Cardiac muscle cell (in vitro differentiated cells and primary cell): Measurements from ENCODE around the gene C10orf95. TPM values are rescaled to one million over a fixed set of nuclear protein-coding genes. Genes with fewer than 3 reads are reported as not detected.

ENCODE experiments used
- DNase-seq, 2 donors: peaks; one replicate each; pipeline versions ENCODE4 v3.0.0 to v3.0.0-alpha.2; 2010 to 2017; ENCODE audit warnings: low read depth in 1 of 2, low spot score in 1 of 2
- H3K27ac ChIP-seq: fragments of 200-600 bp; sonication (generic); 2 replicates; pipeline ENCODE4 v1.5.1; 2016
- H3K27me3 ChIP-seq: fragments of 200-600 bp; sonication (generic); 2 replicates; pipeline ENCODE4 v1.6.0; 2016; ENCODE audit warnings: control low read depth
- H3K36me3 ChIP-seq: fragments of 200-600 bp; sonication (generic); 2 replicates; pipeline ENCODE4 v1.5.1; 2016; ENCODE audit warnings: control low read depth
- H3K4me1 ChIP-seq: fragments of 200-600 bp; sonication (generic); 2 replicates; pipeline ENCODE4 v1.8.1; 2017; ENCODE audit warnings: low read depth, mild to moderate bottlenecking, mixed run types
- H3K4me3 ChIP-seq: fragments of 200-600 bp; sonication (generic); 2 replicates; pipeline ENCODE4 v1.5.1; 2016; ENCODE audit warnings: mild to moderate bottlenecking
- H3K9me3 ChIP-seq: fragments of 200-600 bp; sonication (generic); 2 replicates; pipeline ENCODE4 v1.5.1; 2017; ENCODE audit warnings: low read depth, mild to moderate bottlenecking, control low read depth
- polyA plus RNA-seq: library from polyadenylated mRNA; unstranded; fragments of >200 nt; fragmentation: Nextera tagmentation; extraction: Ambion mirVana; gene quantifications from 2 replicates; pipeline ENCODE4 v1.2.1, GENCODE V29; 2016
- total RNA-seq: library from RNA; depleted of rRNA; stranded (reverse); fragments of >200 nt; gene quantifications from 2 replicates; pipeline ENCODE4 v1.2.3, GENCODE V29; 2016
- TF ChIP-seq, protein P1 (sequence below): IDR thresholded peaks from 2 replicates; pipeline ENCODE4 v1.5.1; 2012; ENCODE audit warnings: low read depth, mild to moderate bottlenecking, low read length

Gene C10orf95
- total and polyA plus RNA-seq, 2 experiments from 2014 or later = 1.7 TPM; not detected in 1

DNA sequence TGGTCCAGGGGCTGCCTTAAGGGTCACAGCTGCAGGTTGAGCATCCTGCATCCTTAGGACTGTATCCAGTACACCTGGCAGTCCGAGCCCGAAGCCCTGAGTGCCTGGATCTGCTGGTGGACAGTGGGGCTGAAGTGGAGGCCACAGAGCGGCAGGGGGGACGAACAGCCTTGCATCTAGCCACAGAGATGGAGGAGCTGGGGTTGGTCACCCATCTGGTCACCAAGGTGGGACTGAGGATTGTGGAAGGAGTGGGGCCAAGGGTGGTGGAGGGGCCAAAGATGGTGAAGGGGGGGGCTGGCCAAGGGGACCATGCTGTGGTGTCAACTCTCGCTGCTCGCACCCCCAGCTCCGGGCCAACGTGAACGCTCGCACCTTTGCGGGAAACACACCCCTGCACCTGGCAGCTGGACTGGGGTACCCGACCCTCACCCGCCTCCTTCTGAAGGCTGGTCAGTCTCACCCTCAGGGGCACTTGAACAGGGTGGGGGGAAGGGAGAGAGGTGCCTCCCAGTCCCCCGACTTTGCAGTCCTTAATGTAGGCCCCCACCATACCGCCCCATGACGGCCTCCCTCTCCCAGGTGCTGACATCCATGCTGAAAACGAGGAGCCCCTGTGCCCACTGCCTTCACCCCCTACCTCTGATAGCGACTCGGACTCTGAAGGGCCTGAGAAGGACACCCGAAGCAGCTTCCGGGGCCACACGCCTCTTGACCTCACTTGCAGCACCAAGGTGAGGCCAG, 50.6 kb downstream of the C10orf95 start:
- TF ChIP-seq, protein P1, sequence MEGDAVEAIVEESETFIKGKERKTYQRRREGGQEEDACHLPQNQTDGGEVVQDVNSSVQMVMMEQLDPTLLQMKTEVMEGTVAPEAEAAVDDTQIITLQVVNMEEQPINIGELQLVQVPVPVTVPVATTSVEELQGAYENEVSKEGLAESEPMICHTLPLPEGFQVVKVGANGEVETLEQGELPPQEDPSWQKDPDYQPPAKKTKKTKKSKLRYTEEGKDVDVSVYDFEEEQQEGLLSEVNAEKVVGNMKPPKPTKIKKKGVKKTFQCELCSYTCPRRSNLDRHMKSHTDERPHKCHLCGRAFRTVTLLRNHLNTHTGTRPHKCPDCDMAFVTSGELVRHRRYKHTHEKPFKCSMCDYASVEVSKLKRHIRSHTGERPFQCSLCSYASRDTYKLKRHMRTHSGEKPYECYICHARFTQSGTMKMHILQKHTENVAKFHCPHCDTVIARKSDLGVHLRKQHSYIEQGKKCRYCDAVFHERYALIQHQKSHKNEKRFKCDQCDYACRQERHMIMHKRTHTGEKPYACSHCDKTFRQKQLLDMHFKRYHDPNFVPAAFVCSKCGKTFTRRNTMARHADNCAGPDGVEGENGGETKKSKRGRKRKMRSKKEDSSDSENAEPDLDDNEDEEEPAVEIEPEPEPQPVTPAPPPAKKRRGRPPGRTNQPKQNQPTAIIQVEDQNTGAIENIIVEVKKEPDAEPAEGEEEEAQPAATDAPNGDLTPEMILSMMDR = no peak
- peaks cover 2% of the 10 kb centered on the region for H3K4me1 ChIP-seq
- no peak overlapping the region for H3K27ac ChIP-seq
- no peaks in the 10 kb centered on the region for H3K36me3 ChIP-seq
- no peaks in the 10 kb centered on the region for H3K27me3 ChIP-seq
- H3K9me3 ChIP-seq = no peaks in the 10 kb centered on the region
- no peak for DNase-seq
- H3K4me3 ChIP-seq = no peak overlapping the region

DNA sequence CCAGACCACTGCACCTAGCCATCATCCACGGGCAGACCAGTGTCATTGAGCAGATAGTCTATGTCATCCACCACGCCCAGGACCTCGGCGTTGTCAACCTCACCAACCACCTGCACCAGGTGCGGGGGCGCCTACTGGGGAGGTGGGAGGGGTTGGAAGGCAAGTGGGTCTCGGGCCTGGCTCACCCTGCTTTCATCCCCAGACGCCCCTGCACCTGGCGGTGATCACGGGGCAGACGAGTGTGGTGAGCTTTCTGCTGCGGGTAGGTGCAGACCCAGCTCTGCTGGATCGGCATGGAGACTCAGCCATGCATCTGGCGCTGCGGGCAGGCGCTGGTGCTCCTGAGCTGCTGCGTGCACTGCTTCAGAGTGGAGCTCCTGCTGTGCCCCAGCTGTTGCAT, 51.3 kb downstream of the C10orf95 start:
- Histone ChIP-seq H3K4me3 (no peak overlapping the region), H3K4me1 (peaks cover 2% of the 10 kb centered on the region), H3K9me3 (no peaks in the 10 kb centered on the region), H3K27me3 (no peaks in the 10 kb centered on the region), H3K27ac (no peak overlapping the region), H3K36me3 (no peaks in the 10 kb centered on the region)
- no peak for DNase-seq
- TF ChIP-seq, protein P1 = no peak

Other genes with a start within 250 kb of the C10orf95 start
- 0.18 TPM in 1 of 2 replicates, not detected in the other for gene ELOVL3, start 225.2 kb downstream of the C10orf95 start, total RNA-seq
- 0.10 and 0.82 TPM in 2 replicates for gene ELOVL3, start 225.2 kb downstream of the C10orf95 start, polyA plus RNA-seq
- gene PITX3, start 210.0 kb downstream of the C10orf95 start, total RNA-seq = 5.5 and 14.3 TPM in 2 replicates
- gene PITX3, start 210.0 kb downstream of the C10orf95 start, polyA plus RNA-seq = 7.9 and 19.2 TPM in 2 replicates
- gene GBF1, start 206.0 kb downstream of the C10orf95 start, total RNA-seq = 51.4 and 75.6 TPM in 2 replicates
- 42.1 and 62.1 TPM in 2 replicates for gene GBF1, start 206.0 kb downstream of the C10orf95 start, polyA plus RNA-seq
- gene NFKB2, start 55.8 kb downstream of the C10orf95 start, total RNA-seq = 21.5 and 29.8 TPM in 2 replicates
- gene NFKB2, start 55.8 kb downstream of the C10orf95 start, polyA plus RNA-seq = 10.6 and 10.8 TPM in 2 replicates
- 19.8 and 24.7 TPM in 2 replicates for gene PSD, start 32.8 kb downstream of the C10orf95 start, total RNA-seq
- gene PSD, start 32.8 kb downstream of the C10orf95 start, polyA plus RNA-seq = 13.2 and 18.5 TPM in 2 replicates
- gene FBXL15, start 30.7 kb downstream of the C10orf95 start, total RNA-seq = 36.3 and 46.6 TPM in 2 replicates
- gene FBXL15, start 30.7 kb downstream of the C10orf95 start, polyA plus RNA-seq = 40.9 and 46.3 TPM in 2 replicates
- gene CUEDC2, start 19.0 kb downstream of the C10orf95 start, total RNA-seq = 113 and 134 TPM in 2 replicates
- 190 and 193 TPM in 2 replicates for gene CUEDC2, start 19.0 kb downstream of the C10orf95 start, polyA plus RNA-seq
- gene ACTR1A, start 51.2 kb upstream of the C10orf95 start, total RNA-seq = 135 and 147 TPM in 2 replicates
- gene ACTR1A, start 51.2 kb upstream of the C10orf95 start, polyA plus RNA-seq = 165 and 172 TPM in 2 replicates
- 11.3 and 14.2 TPM in 2 replicates for gene SUFU, start 52.4 kb upstream of the C10orf95 start, total RNA-seq
- 18.4 and 28.3 TPM in 2 replicates for gene SUFU, start 52.4 kb upstream of the C10orf95 start, polyA plus RNA-seq
- 100 and 130 TPM in 2 replicates for gene TRIM8, start 192.9 kb upstream of the C10orf95 start, total RNA-seq
- gene TRIM8, start 192.9 kb upstream of the C10orf95 start, polyA plus RNA-seq = 59.8 and 65.6 TPM in 2 replicates